ENCODE data around the gene PLCE1.

The PLCE1 gene

DNA sequence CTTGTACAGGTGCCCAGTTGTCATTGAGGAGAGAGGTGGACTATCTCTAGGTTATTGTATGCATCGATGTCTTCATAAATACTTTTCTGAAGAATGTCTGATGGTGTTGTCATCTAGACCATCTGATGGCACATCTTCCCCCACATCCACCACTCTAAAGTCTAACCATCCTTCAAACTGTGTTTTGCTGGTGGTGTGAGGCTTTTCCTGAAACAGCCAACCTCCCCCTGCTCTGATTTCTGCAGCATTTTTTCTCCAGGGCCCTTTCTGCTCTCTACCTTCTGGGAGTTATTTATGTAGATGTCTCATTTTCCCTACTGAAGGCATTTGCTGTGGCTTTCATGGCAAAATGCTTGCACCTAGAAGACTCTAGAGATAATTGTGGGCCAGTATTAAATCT lies 1.5 kb downstream of the PLCE1 start:
- DNase-seq, result no peak

DNA sequence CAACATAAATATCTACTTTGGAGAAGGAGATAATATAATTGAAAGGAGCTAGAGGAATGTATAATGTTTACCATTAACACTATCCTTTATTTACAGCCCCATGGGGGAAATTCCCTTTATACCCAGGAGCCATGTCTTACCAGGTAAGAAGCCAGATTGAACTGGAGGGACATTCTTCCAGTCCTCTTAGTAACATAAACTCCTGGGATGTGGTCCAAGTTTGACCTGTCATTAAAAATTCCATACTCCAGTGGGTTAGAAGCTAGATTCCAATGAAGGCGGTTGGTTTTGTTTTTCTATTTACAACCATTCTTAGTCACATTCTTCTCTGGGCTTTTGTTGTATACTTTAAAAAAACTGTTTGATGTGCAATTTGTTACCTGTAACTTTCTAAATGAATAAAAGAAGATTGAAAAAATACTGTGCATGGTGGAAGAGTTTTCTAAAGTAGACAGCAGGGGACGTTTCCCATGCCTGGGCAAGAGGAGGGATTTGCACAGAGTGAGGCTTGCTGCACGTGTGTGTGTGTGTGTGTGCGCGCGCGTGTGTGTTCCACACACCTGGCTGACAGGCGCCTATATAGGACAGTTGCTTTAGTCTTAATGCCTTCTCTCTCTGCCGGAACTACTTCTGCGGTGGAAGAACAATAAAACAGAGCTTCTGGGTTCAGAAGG lies 2.0 kb downstream of the PLCE1 start:
- no peak for DNase-seq

DNA sequence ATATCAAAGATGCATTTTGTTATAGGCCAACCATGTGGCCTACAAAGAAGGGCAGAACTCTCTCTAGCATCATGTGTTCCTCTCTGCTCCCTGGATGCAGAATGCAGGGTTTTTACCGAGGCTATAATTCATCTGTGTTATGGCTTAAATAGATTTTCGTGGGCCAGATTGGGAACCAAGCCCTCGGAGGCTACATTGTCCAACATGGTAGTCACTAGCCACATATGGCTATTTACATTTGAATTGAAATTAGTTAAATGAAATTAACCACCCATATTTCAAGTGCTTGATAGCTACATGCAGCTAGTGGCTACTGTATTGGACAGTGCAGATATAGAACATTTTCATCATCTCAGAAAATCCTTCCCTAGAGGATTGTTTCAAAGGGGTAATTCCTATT lies 2.8 kb downstream of the PLCE1 start:
- no peak for DNase-seq

DNA sequence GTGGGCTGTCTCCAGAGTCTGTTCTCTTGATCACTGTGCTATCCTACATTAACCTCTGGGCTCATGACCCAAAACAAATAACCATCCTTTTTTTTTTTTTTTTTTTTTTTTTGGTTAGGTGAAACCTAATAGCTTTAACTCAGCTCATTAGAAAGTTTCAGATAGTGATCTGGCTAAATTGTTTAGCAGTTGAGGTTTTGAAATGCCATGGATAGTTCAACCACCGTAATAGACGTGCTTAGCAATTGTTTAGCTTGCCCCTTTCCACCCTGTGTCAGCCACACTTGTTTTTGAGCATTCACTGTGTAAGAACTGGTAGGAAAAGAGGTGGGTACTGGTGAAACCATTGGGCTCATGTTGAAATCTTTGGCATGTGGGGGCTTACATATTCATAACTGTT lies 3.8 kb downstream of the PLCE1 start:
- no peak for DNase-seq

DNA sequence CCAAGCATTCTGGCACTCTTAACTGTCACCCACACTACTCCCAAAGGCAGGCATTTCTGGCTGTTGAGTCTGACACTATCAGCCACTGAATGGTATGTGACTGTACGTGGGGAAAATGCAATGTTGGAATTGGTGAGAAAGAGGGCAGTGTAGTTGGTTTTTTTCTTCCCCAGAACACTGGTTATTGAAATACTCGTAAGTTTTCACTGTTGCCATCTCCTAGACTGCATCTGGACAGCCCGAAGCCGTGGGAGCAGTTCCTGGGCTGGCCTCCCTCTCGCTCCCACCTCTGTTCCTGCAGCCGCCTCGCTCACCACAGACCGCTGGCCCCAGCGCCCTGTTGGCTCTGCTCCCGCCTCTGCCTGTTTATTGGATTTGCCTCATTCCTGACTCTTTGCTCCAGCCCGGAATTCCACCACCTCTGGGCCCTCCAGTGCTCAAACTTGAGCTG lies 5.7 kb downstream of the PLCE1 start:
- DNase-seq, result no peak

DNA sequence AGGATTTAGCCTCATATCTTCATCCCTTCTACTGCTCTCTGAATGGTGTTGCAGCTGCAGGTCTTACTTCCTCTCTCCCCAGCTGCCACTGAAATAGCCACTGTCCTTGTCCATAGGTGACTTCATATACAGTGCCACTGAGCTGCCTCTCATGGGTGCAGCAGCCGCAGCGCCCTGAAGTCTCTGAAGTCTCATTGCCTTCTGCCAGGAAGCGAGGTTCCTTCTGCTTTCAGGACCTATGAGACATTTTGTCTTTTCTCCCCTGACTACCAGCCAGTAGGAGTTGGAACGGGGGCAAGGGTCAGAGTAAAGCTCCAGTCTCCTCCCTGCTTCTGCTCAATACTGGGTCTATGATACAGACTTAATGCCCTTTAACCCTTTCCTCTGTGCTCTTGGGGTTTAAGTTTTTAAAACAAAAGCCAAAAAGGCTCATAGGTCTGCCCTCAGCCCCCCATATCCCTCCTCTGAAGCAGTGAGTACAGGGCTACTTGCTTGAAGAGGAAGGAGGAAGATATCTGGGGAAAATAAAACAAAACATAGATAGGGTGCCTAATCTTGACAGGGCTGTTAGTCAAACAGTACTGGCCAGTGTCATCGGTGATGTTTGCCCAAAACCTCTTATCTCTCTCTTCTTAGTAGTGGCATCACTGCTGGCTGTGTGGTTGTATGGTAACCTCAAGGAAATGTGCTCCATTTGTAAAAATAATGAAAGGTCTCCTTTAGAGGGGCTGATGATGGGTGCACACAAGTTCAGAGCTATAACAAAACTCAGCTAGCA lies 7.1 kb downstream of the PLCE1 start:
- no peak for DNase-seq

DNA sequence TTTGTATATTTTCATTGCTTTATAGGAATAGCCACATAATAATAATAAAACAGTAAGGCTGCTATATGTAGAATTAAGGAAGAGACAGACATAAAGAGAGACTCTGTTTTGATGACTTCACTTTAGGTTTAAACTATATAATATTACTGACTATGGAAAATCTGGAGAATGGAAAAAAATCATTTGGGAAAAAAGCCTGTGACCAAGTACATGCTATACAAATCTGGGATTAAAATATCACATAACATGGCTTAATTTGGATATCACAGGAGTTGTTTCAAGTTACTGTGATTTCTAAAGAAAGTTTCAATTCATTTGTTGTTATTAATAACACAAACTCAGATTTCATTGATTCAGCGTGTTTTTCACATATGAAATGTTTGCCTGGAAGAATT lies 7.7 kb downstream of the PLCE1 start:
- no peak for DNase-seq

DNA sequence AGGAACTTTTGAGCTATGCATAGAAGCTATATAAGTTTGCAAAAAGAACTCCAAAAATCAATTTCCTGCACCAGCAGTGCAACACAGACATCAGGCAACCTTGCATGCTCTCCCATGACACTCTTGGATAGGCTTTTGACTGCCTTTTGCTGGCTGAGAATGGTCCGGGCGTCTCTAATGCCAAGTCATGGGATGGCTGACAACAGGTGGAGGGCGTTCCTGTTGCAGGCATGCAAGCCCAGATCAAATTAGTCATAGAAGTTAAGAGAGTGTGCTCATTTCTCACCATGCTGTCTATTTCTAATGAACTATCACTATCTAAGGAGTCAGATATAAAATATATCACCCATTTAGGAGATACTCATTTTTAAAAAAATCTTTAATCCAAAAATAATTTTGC lies 8.4 kb downstream of the PLCE1 start:
- DNase-seq, result no peak

DNA sequence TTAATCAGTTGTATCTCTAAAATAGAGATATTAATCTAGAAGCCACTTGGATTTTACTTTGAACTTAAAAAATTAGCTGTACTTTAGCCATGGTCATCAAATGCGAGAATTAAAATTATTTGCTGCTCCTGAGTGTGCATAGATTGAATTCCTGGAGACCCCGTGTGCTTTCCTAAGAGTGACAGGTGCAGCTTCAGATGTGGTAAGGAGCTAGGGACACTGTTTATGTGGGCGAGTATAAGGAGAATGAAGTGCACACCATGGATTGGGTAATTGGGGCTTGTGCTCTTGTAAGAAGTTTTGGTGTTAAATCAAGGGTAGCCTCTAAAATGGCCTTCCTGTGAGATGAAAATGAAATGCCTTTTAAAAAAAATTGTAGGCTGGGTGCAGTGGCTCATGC lies 9.8 kb downstream of the PLCE1 start:
- no peak for DNase-seq

DNA sequence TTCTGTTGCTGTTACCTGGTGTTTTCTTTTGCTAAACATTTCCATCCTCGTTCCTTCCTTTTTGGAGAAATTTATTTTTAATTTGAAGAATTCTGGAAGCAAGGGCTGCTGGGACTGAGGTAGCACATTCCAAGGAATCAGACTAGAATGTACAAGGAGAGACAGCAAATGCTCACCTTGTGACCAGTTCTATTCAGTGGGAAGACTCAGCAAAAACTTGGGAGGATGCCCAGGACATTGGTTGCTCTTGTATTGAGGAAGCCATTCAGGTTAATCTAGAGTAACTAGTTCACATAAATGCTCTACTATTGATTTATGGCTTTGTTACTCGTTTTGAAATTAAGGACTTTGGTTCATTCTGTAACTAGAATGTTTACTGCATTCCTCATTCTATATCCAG lies 11.3 kb downstream of the PLCE1 start:
- DNase-seq, result no peak

DNA sequence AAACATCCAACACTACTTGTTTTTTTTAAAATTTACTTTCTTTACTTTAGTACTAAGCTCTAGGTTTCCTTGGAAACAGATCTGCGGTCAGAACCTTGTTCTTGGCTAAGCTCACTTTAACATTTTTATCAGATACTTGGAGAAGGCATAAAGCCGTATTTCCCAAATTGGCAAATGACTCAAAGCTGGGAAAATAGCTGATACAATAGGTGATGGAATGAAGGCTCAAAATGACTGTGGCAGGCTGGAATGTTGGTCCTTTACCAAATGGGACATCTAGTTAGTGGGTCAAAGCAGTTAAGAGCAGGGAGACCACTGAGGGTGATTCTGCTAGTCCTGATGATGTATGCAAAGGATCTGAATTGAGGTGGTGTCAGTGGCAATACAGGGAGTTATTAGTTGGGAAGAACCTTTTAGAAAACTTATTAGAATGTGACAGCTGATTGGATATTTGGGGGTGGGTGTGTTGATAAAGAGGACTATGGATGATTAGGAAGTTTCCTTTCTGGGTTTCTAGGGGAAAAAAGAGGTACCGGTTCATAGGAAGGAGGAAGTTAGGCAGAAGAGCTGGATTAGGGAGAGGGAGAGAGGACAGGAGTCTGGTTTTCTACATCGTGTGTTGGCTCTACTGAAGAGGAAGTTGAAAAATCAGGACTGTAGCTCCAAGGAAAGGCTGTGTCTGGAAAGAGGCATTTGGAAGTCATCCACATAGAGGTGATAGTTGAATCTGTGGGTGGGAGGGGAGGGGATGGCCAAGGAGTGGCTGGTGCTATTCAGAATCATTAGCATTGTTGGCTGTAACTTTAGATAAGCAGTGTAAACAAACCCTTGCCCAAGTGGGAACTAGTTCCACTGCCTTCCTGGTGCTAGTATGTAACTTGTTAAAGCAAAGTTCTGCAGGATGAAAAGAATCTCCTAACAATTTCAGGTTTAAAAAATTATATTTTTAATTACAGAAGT lies 13.1 kb downstream of the PLCE1 start:
- DNase-seq, result no peak

DNA sequence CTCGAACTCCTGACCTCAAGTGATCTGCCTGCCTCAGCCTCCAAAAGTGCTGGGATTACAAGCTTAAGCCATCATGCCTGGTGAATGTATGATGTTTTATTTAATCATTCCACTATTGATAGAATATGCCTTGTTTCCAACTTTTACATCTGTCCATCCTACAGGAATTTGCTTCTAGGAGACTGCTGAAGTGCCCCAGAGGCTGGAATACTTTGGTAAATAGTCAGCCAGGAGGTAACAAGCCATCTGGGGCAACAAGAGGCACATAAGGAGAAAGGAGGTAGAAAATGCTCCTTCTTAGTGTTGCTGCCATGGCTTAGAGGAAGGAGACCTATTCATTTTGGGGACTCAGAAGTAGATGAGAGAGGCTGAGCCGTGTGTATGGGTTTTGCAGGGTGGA lies 14.8 kb downstream of the PLCE1 start:
- DNase-seq, result no peak

DNA sequence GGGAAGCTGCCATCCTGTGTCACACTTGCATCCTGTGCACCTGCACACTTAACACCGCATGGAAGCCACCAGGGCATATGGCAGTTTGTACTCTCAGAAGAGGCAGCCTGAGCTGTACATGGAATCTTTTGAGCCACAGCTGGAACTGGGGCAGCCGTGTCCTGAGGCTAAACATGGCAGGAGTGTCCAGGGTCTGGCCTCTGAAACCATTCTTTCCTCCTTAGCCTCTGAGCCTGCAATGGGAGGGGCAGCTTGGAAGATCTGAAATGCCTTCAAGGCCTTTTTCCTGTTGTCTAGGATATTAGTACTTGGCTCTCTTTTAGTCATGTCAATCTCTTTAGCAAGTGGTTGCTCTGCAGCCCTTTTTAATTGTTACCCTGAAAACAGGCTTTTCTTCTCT lies 16.4 kb downstream of the PLCE1 start:
- DNase-seq, result no peak

DNA sequence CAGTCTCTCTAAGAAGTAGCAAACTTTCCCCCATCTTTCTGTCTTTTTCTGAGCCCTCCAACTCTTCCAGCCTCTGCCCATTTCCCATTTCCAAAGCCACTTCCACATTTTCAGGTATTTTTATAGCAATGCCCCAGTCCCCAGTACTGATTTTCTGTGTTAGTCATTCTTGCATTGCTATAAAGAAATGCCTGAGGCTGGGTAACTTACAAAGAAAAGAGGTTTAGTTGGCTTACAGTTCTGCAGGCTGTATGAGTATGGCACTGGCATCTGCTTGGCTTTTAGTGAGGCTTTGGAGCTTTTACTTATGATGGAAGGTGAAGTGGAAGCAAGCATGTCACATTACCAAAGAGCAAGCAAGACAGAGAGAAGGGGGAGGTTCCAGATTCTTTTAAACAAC lies 17.2 kb downstream of the PLCE1 start:
- DNase-seq, result no peak

DNA sequence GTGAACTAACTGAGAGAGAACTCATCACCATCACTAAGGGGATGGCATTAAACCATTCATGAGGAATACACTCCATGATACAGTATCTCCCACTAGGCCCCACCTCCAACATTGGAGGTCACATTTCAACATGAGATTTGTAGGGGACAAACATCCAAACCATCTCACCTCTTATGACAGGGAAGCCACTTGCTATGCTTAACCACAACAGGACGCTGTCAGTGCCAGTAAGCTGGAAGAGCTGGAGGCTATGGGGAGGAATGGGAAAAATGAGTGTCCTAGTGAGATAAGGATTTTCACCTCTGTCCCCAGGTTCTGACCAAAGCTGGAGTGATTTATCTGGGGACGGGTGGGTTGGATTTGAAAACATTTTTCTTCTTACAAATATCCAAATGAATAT lies 17.6 kb downstream of the PLCE1 start:
- no peak for DNase-seq

DNA sequence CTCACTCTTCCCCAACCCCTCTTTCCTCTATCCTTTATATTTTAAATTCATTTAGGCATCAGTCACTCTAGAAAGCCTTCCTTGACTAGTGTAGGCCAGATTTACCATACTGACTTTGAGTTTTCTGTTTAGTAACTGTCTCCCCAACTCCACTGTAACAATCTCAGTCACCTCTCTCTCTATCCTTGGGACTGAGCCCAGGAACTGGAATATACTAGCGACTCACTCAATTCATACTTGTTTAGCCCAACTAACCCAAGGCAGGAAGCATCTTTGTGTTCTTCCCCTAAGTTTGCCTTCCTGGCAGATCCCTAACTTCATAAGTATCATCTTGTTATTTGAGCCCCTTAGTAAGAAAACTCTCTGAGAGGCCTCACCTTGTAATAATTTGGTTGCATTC lies 19.1 kb downstream of the PLCE1 start:
- no peak for DNase-seq

DNA sequence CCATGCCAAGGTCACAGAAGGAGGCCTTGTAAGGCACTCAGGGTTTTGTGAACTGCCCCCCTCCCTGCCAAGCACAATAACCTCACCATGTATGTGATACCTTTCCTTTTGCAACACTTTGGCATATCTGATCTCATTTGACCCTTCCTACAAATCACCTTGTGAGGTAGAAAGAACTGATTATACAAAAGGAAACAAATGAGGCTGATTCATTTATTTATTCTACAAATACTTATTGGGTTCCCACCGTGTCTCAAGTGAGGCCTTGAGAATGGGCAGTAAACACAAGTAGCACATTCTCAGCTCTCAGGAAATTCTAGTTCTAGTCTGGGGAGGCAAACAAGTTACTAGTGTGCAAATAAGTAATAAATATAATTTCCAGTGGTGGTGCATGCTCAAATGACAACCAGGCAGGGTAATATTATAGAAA lies 19.6 kb downstream of the PLCE1 start:
- DNase-seq, result no peak

DNA sequence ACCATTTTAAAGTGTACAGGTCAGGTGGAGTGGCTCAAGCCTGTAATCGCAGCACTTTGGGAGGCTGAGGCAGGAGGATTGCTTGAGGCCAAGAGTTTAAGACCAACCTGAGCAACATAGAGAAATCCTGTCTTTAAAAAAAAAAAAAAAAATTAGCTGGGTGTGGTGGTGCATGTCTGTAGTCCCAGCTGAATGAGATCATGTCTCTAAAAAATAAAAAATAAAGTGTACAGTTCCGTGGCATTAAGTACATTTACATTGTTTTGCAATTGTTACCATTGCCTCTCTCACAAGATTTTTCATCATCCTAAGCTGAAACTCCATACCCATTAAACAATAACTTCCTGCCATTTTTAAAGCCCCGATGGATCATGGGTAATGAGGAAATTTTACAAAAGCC lies 20.6 kb downstream of the PLCE1 start:
- no peak for DNase-seq

DNA sequence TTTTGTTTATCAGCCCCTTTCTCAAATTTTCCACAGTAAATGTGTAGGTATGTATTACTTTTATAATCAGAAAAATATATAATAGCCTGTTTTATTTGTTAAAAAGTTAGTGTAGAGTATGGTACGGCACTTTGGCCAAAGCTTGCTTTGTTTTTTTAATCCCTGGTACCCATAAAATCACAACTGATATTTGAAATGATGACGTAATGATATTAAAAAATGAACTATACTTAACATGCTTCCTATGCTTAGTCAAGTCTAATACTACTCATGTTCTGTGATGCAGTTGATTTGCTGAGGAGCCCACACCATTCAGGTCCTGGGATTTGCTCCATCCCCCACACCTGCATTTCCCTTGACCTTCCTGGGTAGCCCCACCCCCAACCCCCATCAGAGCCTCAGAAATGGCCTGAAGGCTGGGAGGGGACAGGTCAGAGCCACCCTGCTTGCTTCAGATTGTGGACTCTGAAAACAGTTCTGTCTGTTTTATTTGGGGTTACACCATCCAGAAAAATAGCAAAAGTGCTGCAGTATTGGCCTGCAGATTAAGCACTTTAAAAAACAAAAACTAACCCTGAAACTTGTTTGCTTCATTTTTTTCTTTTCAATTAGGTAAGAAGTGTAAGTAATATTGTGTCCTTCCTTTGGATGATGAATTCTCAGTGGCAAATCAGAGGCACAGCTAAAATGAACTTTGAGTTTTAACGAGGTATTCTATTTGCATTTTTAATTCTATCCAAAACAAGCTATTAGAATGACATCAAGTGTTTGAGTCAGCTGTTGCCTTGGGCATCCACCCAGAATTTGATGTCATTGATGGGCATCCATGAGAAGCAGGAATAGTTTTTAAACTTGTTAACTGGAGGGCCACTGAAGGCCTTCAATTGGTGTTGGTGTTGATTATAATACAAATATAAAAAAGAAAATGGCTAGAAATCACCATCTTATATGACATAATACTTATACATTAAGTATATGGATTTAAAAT lies 23.3 kb downstream of the PLCE1 start:
- DNase-seq, result no peak

DNA sequence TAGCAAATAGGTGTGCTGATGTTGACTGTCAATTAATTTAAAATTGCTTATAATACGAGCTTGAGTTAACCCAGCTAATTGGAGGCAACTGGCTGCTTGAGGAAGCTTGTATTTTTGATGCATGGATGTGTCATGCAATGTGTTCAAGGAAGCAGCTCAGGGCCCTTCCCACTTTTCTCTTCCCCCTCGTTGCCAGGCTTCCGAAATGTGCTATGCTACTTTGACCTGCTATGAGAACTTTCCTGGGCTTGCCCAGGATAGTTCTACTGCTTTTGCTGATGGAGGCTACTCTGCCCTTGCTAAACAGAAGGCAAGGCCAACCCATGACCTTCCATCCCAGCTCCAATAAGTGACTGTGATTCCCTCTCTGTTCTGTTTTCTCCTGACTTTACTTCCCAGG lies 24.4 kb downstream of the PLCE1 start:
- no peak for DNase-seq

DNA sequence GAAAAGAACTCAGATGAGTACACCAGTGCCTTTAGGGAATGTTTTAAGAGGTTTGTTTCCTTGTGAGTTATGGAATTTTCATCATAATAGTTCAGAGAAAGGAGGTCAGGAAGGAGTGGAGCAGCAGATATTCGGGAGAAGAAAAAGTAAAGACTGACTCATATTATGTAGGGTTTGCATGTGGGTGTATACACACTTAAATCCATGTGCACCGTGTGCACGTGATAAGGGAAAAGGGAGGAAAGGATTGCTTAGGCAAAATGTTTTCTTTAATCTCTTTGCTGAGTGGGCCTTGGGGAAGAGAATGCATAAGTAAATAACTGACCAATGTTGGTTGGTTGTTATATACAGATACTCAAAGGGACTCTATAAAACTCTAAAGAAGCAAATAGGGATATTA lies 30.2 kb downstream of the PLCE1 start:
- DNase-seq, result no peak

DNA sequence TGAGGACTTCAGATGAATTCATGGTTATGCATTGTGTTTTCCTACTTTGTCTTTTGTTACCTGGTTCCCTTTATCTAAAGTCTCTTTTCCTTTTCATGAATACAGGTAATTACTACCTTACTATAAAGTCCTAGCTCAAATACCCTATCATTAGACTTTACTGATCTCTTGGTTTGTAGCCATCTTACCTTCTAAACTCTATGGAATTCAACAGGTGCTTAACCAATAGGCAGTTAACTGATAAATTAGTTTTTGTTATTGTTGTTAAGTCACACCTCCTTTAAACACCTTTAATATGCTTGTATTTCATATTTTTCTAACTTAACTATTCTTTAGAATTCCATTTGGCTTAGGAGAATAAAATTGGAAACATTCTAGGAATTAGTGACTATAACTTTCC lies 30.7 kb downstream of the PLCE1 start:
- no peak for DNase-seq
